Keratinocyte (primary cell): Measurements from ENCODE around the gene ATF2.

Experiments
- CTCF ChIP-seq, 3 experiments: IDR thresholded peaks in 1 of 3; conservative IDR thresholded peaks in 1 of 3; optimal IDR thresholded peaks in 1 of 3; 2 replicates in 2 of 3; 3 replicates in 1 of 3; pipeline versions ENCODE3 to v1.5.1; 2011; ENCODE audit warnings: low read length in 3 of 3, mild to moderate bottlenecking in 3 of 3, moderate library complexity in 2 of 3, control low read depth in 1 of 3, inconsistent platforms in 1 of 3; ENCODE audit not compliant: insufficient read depth in 2 of 3; ENCODE audit errors: extremely low read depth in 1 of 3
- EZH2 ChIP-seq: IDR thresholded peaks from one replicate; pipeline ENCODE4 v1.6.1; 2012; ENCODE audit warnings: inconsistent platforms, mild to moderate bottlenecking, low read length, moderate library complexity

GRCh38 chr2:175167076-175167791 is 769 bp downstream of the ATF2 start:
- TF ChIP-seq CTCF (optimal IDR thresholded peaks at IDR 0.05 in 1 of 3, IDR thresholded peaks at IDR 0.05 in 1 of 3, conservative IDR thresholded peaks at IDR 0.05 in 1 of 3; ENCODE audit: extremely low read depth in 1 of 3, insufficient read depth in 2 of 3, low read length in 3 of 3) (no peak), EZH2 (no peak)
